ENCODE measurements around the gene PTPN3.
"Not testable (repeated sequence)": the region's sequence is repeated elsewhere in the genome, so short reads cannot be mapped to it uniquely, and the experiment has no call there.

The PTPN3 gene

DNA sequence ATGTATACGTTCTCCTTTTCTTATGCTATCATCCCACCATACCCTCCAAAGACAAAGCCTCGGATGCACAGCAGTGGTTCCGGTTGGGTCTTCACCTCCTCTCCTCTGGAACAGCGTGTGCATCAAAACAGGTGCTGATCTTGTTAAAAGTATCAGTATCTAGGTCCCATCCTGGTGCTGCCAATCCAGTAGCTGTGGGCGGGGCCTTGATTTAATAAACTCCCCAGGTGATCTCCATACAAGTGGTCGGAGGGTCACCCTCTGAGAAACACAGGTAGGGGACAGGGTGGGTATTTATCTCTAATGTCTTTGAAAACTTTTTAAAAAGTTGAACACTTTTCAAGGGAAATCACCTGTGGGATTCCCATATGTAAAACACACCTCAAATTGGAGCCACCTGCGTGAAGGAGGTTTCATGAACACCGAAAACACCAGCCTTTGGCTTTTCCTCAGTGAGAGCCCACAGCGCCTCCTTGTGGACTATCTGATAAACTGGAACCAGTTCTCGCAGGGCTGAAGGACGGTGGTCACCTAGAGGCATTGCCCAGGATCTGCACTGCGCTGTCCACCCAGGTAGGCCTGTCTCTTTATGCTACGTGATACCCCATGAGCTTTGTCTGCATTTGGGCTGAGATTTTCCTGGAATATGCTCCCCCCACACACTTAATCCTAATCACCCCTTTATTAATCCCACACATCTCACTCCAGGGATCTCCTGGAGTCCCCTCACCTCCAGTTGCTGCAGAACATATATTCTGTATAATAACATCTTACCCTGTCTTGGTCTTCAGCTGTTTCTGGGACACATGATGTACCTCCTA lies 96.7 kb downstream of the PTPN3 start:
- DNase-seq (ENCODE audit: low spot score), result peak; percentile 50

DNA sequence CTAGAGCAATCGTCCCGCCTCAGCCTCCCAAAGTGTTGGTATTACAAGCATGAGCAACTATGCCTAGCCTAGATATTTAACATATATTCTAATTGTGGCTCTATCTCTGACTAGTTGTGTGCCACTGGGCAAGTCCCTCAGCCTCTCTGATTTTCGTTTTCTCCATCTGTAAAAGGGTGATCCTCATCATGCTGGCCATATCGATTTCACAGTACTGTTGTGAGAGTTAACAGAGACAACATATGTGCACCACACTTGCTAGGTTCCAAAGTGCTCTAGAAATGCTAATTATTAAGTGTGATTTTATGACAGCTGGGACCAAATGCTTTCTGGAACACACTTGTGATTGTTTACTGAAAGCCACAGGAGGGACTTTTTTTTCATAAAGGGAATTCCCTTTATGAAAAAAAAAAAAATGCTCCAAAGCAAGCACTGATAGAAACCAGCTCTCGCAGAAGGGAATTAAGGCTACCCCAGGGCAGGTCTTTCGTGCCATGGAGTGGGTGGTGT lies 98.8 kb downstream of the PTPN3 start:
- no peak for DNase-seq (ENCODE audit: low spot score)

DNA sequence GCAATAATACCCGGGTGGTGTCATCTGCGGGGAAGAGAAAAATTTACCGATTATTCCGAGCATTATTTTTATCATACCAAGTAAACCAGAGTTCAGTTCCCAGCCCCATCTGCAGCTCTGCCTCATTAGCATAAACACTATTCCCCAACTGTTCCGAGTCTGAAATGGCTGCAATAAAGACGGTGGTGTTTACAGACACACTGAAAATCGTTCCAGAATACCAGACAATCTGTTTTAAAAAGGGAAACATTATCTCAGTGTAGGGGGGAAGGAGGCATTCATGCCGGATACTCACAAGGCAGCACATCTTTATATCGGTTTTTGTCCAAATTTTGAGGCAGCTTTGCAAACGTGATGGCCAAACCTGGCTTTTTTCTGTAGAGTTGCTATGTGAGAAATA lies 106.9 kb downstream of the PTPN3 start:
- no peak for DNase-seq (ENCODE audit: low spot score)

DNA sequence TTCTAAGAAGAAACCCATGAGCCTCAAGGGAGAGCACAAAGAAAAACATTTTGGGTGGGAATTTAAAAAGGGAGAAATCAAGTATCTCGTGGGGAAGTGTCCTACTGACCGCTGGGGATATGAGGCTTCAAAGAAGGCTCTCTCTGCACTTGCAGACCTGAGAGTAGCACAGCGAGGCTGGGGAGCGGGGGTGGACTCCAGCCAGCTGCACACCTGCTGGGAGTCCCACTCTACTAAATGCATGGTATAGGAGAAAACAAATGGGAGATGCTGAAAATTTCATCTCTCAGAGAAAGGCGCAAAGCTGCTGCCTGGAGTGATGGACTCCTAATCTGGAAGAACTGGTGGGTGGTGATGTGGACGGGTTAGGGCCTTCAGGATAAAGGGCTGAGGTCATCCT lies 110.3 kb downstream of the PTPN3 start:
- DNase-seq (ENCODE audit: low spot score), result no peak

DNA sequence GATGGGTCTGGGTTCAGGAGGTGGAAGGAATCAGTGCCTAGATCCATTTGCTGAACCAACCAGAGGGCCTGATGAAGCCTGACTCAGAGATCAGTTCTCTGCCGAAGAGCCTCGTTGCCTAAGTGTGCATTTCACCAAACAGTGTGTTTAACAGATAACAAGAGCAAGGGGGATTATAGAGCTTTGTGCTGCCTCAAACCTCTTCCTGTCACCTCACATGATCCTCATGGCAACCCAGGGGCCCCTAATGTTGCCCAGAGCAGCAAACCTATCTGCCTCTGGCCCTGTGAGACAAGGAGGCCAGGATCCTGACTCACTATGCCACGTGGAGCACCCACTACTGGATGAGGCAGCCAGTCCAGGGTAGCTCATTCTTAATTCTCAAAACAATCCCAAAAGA lies 110.9 kb downstream of the PTPN3 start:
- DNase-seq (ENCODE audit: low spot score), result no peak

DNA sequence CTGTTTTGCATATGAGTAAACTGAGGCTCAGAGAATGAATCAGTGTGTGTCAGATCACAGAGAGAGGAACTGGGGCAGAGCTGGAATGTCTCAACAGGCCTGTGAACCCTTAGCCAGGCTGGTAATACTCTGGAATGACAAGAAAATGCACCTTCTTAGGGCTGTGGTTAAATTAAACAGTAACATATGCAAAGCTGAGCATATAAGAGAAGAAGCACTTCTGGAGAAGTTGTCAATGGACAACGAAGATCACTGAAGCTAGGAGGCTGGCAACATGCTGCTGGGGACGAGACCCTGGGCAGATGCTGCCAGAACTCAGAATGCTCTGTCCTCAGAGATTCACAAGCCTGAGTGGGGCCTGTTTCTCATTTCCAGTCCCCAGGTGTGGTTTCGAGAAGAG lies 112.6 kb downstream of the PTPN3 start:
- DNase-seq (ENCODE audit: low spot score), result no peak

DNA sequence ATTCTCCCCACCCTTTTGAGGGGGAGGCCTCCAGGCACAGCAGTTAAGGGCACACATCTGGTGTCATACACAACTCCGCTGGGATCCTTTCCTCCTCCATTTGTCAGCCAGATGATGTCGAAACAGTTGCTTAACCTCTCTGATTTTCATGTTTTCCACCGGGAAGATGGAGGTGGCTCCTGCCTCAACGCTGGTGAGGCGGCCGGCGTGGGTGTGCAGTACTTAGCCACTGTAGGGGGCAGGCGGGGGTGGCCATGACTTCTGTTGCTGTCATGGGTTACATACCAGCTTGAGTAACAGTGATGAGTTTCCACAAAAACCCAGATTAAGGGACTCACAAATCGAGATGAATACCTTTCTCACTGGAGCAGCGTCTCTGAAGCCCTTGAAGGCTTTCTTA lies 114.2 kb downstream of the PTPN3 start:
- DNase-seq (ENCODE audit: low spot score), result no peak

DNA sequence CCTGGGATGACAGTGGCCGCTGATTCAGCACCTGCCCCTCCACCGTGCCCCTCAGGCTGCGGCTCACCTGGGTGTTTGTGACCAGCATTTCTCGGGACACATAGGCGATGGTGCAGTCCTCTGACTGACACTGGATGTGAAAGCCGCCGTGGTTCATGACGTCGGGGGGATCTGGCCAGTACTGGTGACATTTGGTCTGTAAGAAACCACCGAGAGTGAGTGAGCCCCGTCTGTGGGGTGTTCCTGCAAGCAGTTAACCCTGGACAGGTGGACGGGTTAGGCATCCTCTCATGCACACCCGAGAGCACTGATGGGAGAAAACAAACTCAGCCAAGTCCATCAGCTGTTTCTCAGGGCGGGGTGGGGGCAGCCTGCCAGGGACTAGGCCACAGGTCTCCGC lies 114.8 kb downstream of the PTPN3 start:
- DNase-seq (ENCODE audit: low spot score), result no peak

DNA sequence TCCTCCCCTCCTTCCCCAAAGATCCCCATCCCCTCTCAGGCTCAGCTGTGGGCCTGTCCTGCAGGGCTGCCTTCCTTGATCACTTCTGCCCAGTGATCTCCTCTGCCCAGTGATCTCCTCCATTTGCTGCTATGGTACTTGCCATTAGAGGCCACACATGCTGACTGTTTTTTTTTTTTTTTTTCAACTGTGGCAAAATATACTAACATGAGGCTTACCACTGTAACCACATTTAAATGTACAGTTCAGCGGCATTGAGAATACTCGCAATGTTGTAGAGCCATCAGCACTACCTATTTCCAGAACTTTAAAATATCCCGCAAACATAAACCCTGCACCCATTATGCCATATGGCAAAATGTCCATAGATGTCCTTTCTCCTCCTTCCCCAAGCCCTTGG lies 115.5 kb downstream of the PTPN3 start:
- no peak for DNase-seq (ENCODE audit: low spot score)

DNA sequence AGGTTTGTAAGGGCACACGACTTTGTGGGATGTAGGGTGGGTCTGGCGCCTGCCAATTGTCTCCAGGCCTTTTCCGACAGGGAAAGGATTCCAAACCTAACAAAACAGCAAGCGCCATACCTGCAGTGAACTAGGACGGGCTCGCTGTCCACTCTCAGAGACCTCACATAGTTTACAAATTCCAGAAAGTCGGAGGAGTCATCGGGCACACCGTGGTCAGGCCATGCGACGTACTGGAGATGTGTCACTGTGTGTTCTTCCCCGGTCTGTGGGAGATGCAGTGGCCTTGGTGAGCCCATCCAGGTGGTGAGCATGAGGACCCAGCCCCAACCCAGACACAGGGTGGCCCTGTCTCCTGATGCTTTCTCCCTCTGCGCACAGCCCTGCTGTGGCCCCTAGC lies 115.9 kb downstream of the PTPN3 start:
- no peak for DNase-seq (ENCODE audit: low spot score)

DNA sequence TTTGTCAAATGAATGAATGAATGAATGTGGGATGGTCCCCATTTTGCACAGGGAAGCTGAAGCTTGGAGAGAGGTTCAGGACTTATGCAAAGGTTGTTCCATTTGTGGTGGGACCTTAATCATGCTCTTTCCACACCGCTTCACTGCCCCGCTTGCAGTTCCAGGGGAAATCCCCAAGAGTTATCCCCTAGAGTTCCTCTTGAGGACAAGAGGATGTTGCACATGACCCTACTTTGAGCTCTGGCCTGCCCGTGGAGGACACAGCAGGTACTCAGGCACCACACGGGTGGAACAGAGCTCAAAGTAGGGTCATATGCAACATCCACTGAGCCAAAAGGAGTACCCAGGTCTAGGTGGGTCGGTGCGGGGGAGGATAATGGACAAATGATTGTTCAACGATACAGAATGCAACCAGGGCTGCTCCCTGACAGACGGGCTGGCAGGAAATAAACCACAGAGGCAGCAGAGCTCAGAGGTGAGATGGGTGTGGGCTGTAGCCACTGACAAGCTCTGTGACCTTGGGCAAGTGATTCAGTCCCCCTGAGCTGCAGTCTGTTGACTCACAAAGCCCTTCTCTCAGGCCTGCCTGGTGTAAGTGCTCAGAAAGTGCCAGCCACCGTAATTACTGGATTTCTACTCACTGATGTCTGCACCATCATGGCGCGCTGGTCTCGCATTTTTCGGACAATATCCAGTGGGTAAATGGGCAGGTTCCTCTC lies 116.9 kb downstream of the PTPN3 start:
- no peak for DNase-seq (ENCODE audit: low spot score)

DNA sequence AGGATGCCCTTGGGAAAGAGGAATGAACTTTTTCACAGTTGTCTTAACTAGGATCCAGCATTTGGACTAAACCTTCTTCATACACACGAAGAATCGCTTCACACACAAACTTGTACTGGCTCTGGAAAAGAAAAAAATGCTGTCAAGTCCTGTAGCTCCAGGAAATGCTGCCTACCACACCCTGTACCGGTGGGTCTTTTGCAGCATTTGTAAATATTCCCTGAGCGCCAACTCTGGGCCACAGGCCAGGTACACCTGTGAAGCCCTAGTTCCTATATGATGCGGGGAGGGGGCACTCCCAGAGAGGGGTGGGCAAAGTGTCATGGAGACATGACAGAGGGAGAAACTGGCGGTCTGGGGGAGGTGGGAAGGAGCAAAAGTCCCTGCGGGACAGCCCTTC lies 118.6 kb downstream of the PTPN3 start:
- DNase-seq (ENCODE audit: low spot score), result no peak

DNA sequence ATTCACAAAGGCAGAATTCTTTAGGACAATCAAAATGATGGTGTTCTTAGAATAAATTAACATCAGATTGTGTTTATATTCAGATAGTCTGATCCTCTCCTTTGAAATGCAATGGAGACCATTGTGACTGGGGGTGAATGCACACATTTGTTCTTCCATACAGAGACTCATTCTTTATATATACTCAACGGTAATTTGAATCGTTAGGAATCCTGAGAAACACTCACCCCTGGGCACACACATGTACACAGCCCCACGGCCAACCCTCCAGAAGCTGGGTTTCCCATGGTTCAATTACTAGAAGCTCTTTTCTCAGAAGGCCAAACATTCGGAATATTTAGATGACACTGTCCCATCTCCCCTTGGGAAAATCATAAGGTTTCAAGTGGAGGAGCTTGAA lies 119.8 kb downstream of the PTPN3 start:
- no peak for DNase-seq (ENCODE audit: low spot score)

DNA sequence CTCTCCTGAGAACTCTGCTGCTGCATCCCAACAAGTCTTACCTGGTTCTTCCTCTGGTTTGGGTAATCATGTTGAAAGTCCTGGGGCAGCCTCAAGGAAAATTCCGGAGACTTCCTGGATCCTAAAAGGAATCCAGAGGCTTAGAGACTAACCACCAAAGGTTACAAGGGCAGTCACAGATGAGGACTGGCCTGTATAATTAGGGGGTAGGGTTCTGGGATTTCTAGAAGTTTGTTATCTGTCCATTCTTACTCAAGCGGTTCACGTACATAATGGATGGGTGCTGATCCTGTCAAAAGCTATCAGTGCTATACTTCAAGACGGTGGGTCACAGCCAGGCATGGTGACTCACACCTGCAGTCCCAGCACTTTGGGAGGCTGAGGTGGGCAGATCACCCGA lies 125.9 kb downstream of the PTPN3 start:
- no peak for DNase-seq (ENCODE audit: low spot score)

DNA sequence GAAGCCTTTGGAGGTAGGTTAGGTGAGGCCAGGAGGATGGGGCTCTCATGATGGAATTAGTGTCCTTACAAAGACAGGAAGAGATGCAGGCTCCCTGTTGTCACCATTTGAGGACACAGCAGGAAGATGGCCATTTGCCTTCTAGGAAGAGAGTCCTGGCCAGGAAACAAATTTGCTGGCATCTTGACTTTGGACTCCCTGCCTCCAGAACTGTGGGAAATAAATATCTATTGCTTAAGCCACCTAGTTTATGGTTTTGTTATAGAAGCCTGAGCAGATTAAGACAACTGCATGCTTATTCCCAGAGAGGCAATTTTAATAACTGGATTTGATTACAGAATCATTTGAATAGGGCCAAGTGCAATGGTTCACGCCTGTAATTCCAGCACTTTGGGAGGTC lies 126.7 kb downstream of the PTPN3 start:
- DNase-seq (ENCODE audit: low spot score), result no peak

DNA sequence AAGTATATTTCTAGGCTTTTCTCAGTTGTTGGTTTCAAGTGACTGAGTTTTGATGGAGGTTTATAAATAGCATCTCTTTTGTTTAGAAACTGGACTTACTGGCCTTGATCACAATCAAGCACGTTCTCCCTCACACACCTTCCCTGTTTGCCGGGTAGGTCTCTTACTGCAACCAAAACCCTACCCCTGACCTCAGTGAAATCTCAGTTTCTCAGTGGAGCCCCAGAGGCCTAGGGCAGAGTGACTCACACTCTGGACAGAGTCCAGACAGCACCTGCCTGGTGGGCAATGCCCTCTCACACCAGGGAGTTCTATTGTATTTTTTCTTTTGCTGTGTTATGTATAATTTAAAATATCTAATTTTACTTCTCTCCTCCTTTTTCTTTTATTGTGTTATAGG lies 128.8 kb downstream of the PTPN3 start:
- no peak for DNase-seq (ENCODE audit: low spot score)

DNA sequence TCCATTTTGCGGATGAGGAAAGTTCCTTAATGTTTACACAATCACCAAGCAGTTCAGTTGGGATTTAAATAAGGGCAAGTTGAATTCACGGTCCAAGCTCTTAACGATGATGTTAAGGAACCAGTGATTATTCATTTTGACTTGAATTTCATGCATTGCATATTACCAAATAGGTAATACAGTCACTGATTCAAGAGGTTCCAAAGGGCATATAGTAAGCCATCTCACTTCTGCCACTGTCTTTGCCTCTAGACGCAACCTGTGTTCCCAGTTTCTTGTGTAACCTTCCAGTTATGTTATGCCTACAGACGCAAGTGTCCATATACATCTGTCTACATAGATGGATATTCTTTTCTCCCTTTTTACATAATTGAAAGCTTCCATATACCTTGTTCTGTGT lies 137.3 kb downstream of the PTPN3 start:
- DNase-seq (ENCODE audit: low spot score), result no peak

DNA sequence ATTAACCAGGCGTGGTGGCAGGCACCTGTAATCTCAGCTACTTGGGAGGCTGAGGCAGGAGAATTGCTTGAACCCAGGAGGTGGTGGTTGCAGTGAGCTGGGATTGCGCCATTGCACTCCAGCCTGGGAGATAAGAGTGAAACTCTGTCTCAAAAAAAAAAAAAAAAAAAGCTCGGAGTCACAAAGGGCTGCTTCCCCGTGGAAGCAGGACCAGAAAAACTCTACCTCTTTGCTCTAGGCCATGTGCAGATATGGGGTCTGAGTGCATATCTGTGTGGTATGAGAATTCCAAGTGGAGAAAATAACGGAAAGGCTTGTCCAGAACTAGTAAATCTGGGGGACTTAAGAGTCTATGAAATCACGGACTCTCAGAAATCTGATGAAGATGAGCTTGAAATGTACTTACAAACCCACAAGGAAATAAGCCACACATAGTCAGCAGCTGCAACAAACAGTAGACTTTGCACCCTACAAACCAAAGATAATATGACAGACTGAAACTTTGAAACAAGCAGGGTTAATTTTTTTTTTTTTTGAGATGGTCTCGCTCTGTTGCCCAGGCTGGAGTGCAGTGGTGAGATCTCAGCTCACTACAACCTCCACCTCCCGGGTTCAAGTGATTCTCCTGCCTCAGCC lies 139.0 kb downstream of the PTPN3 start:
- DNase-seq (ENCODE audit: low spot score), result not testable (repeated sequence)

DNA sequence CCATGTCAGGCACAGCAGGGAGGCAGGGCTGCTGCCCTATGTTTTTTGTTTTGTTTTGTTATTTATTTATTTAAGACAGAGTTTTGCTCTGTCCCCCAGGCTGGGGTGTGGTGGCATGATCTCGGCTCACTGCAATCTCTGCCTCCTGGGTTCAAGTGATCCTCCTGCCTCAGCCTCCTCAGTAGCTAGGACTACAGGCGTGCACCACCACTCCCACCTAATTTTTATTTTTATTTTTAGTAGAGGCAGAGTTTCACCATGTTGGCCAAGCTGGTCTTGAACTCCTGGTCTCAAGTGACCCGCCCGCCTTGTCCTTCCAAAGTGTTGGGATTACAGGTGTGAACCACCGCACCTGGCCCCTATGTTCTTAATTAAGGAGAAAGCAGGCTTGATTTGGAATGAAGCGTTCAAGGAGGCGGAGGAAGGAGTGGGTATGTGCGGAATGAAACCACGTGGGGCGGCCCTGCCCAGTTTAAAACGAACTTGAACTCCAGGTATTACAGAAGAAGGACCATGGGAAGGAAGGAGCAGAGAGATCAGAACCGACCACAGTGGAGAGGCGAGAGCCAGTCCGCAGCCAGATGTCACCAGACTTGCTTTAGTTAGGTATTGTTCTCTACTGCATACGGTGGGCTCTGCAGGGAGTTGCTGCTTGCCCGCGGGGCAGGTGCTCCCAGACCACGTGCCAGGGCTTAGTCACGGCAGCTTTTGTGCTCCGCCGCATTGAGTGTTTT lies 142.4 kb downstream of the PTPN3 start:
- DNase-seq (ENCODE audit: low spot score), result no peak

DNA sequence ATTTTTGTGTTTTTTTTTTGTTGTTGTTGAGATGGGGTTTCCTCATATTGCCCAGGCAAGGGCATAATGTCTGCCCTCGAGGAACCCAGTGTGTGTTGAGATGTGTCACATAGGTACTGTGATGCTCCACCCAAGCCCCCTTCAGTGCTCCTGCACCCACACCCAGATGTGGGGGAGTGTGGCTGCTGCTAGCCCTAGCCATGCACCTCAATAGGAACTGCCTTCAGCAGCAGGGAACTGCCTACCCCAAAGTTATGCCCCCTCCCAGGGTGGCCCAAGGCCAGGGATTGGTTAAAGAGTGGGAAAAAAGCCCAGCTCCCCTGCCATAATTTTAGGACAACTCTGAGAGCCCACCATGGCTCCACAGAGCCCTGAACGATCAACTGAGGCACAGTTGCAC lies 143.9 kb downstream of the PTPN3 start:
- DNase-seq (ENCODE audit: low spot score), result no peak

DNA sequence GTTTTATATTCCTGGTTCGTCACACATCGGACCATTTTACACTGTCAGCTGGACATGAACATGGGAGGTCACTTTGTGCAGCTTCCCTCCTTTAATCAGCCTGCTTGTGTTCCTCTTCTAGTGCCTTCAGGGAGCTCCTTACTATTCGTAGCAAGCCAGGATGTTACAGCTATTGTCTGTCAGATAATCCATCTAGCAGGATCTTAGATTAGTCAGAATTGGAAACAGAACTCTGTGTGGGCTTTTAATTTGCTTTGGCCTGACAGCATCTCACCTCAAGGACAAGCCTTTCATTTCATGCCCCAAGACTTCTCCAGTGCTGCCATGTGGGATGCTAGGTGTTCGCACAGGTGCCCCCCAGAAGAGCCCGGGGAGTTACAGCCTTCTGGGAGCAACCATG lies 147.1 kb downstream of the PTPN3 start:
- no peak for DNase-seq (ENCODE audit: low spot score)

DNA sequence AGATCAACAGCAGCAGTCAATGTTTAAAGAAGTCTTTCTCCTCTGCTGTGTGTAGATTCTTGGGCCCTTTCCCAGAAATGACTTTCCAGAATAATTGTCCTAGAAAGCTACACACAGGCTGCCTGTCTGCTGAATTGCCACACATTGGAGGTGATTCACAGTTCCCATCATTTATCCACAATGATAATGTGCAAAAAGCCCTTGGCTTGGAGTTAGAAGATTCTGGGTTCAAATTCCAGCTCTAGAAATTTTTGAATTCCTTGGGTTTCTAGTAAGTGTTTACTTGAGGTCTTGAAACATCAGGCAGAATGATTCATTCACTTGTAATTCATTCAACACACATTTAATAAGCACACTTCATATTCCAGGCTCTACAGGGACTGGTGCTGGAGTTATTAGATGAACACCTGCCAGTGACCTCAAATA lies 148.7 kb downstream of the PTPN3 start:
- peak; percentile 14 for DNase-seq (ENCODE audit: low spot score)

Measured in cerebellar cortex (tissue), 1 donor.